Stimulated activated CD8-positive, alpha-beta memory T cell treated with anti-CD3 and anti-CD28 coated beads, Interleukin-12 subunit alpha, Interleukin-12 subunit beta, amount 100 ng/mL, for 1 hour (primary cell): ENCODE results near the gene TMEM87B.

Source experiments
- DNase-seq: peaks from one replicate; pipeline ENCODE4 v3.0.0-alpha.2; 2020; ENCODE audit warnings: low read depth

The TMEM87B gene

GRCh38 chr2:112054847-112055729 is at the start of gene TMEM87B:
Gene TMEM87B (plus strand): TSS chr2:112055269. CDS start chr2:112055592, 323 bp downstream.
- peak; percentile 96 for DNase-seq

- DNase-seq, result no peak
Observed at GRCh38 chr2:112005406-112006075, 49.5 kb upstream of the TMEM87B start.

GRCh38 chr2:112006076-112006410 is 49.0 kb upstream of the TMEM87B start:
- DNase-seq, result no peak

- DNase-seq, result no peak
Observed at GRCh38 chr2:112007493-112007892, 47.6 kb upstream of the TMEM87B start.

- no peak for DNase-seq
Observed at GRCh38 chr2:112008910-112009485, 46.1 kb upstream of the TMEM87B start.

GRCh38 chr2:112010751-112011150 is 44.3 kb upstream of the TMEM87B start:
- no peak for DNase-seq

GRCh38 chr2:112012556-112012955 is 42.5 kb upstream of the TMEM87B start:
- no peak for DNase-seq

GRCh38 chr2:112018846-112019245 is 36.2 kb upstream of the TMEM87B start:
- no peak for DNase-seq

GRCh38 chr2:112019569-112019982 is 35.5 kb upstream of the TMEM87B start:
- no peak for DNase-seq

GRCh38 chr2:112020561-112020960 is 34.5 kb upstream of the TMEM87B start:
- no peak for DNase-seq

- DNase-seq, result no peak
Observed at GRCh38 chr2:112021290-112021689, 33.8 kb upstream of the TMEM87B start.

- no peak for DNase-seq
Observed at GRCh38 chr2:112021781-112022231, 33.3 kb upstream of the TMEM87B start.

GRCh38 chr2:112023707-112024106 is 31.4 kb upstream of the TMEM87B start:
- DNase-seq, result no peak

GRCh38 chr2:112024231-112024630 is 30.8 kb upstream of the TMEM87B start:
- no peak for DNase-seq

- no peak for DNase-seq
Observed at GRCh38 chr2:112024896-112025491, 30.1 kb upstream of the TMEM87B start.

GRCh38 chr2:112026509-112026908 is 28.6 kb upstream of the TMEM87B start:
- no peak for DNase-seq

GRCh38 chr2:112027767-112028166 is 27.3 kb upstream of the TMEM87B start:
- DNase-seq, result no peak

- DNase-seq, result no peak
Observed at GRCh38 chr2:112029164-112029563, 25.9 kb upstream of the TMEM87B start.

GRCh38 chr2:112031473-112032223 is 23.4 kb upstream of the TMEM87B start:
- no peak for DNase-seq

GRCh38 chr2:112032224-112032586 is 22.9 kb upstream of the TMEM87B start:
- no peak for DNase-seq

GRCh38 chr2:112032689-112033465 is 22.2 kb upstream of the TMEM87B start:
- no peak for DNase-seq
